GM18873 (cell line): ENCODE data around the gene ZNF219.
"Not testable (repeated sequence)": the region's sequence is repeated elsewhere in the genome, so short reads cannot be mapped to it uniquely, and the experiment has no call there.

Experiments used
- ATAC-seq: cut with Tn5 transposase; IDR thresholded peaks from one replicate; pipeline ENCODE4 v1.9.1; 2021; ENCODE audit warnings: mild to moderate bottlenecking, moderate library complexity, moderate number of reproducible peaks; ENCODE audit not compliant: unreplicated experiment, low FRiP score

The ZNF219 gene

GRCh38 chr14:21049271-21049673 lies 49.2 kb downstream of the ZNF219 start:
- no peak for ATAC-seq

- no peak for ATAC-seq
These were observed 49.8 kb downstream of the ZNF219 start for GRCh38 chr14:21048638-21049037.

DNA sequence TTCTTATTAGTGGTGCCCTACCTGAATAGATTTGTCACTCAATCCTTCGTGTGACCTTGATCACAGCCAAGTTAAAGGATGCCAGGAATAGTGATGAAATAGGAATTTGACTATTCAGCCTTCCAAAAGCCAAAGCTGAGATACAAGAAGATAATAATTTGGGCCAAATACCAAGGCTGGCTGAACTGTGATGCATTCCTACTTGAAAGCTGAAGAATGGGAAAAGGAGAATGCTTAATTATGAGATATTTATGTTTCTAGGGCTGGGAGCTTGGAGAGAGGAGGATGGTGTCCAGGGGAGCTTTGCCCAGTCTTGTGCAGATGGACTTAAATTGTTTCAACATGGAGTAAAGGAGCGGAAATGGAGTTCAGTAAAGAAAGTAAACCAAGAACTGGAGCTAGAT lies 51.1 kb downstream of the ZNF219 start:
- no peak for ATAC-seq

- ATAC-seq, result no peak
These were observed 54.4 kb downstream of the ZNF219 start for GRCh38 chr14:21043974-21044618.

- ATAC-seq, result no peak
These were observed 55.0 kb downstream of the ZNF219 start for GRCh38 chr14:21043387-21043973.

DNA sequence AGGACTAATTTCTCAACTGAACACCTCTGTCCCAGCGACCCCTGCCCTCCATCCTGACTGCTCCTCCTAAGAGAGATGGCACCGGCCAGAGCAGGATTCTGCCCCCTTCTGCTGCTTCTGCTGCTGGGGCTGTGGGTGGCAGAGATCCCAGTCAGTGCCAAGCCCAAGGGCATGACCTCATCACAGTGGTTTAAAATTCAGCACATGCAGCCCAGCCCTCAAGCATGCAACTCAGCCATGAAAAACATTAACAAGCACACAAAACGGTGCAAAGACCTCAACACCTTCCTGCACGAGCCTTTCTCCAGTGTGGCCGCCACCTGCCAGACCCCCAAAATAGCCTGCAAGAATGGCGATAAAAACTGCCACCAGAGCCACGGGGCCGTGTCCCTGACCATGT lies 55.5 kb downstream of the ZNF219 start:
- no peak for ATAC-seq

DNA sequence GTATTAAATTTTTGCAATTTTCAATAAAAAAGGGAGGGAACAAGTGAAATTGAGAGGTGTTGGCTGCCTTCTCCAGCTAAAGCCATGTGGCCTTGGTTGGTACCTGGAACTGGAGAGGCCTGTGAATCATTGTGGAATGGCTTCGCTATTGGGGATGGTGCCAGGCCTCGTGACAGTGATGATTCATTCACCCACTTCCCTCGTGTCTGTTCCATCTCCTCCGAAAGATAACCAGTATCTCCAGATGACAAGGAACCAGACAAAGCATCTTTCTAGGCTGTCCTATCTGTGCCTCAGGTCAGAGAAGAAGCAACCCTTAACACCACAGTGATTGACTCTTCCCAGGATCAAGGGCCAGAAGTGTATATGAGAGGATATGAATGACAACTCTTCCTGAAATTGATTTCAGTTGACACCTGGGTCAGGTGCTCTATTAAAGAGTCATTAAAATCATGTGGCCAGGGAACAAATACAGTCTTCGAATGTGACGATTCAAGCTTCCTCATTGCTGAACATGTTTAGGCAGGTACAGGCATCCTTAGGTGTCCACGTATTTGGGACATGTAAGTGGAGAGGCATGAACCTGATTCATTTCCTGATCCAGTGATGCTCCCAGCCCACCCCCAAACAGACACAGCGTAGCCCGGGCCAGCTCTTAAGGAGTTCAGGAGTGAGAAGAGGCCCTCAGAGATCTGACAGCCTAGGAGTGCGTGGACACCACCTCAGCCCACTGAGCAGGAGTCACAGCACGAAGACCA lies 56.6 kb downstream of the ZNF219 start, which contains the start of gene RNASE7:
TSS of gene RNASE7 (plus strand) at position 687 of the 758 bp plus-strand sequence. CDS start 631 bp downstream, outside the sequence.
- ATAC-seq, result no peak

GRCh38 chr14:21040941-21041340 lies 57.5 kb downstream of the ZNF219 start:
- not testable (repeated sequence) for ATAC-seq

DNA sequence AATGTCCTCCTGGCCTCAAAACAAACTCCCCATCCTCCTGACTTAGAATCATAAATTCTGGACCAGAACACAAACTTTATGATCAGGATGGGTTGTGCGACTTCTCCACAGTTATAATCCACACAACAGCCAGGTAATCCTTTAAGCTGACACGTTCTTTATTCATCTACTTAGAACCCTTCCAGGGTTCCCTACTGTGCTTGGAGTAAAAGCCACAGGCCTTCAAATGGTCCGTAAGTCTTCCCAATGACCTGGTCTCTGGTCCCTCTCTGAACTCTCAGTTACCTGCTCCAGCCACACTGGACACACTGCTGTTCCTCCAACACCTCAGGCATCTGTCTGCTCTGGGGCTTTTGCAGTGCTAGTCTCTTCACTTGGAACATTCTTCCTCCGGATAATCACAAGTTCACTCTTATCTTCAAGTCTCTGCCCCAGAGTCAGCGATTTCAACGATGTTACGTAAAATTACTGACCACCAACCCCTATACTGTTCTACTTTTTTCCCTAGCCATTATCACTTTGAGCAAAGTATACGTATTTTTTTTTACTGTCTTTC lies 58.0 kb downstream of the ZNF219 start:
- no peak for ATAC-seq
